ENCODE results near the gene STAM2. TPM values are rescaled to one million over a fixed set of nuclear protein-coding genes. Genes with fewer than 3 reads are reported as not detected.
"Not testable (repeated sequence)": the region's sequence is repeated elsewhere in the genome, so short reads cannot be mapped to it uniquely, and the experiment has no call there.

STAM2 gene
- total RNA-seq, 1 experiment from 2014 or later, result 14.2 TPM

DNA sequence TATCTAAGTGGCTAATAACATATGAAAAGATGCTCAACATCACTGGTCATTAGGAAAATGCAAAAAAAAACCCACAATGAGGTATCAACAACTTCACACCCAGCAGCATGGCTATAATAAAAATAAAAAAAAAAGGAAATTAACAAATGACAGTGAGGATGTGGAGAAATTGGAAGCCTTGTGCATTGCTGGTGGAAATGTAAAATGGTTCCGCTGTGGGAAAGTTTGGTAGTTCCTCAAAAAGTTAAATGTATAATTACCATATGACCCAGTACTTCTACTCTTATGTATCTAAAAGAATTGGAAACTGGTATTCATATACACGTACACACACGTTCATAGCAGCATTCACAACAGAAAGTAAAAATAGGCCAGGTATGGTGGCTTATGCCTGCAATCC lies 61.2 kb downstream of the STAM2 start:
- H3K27me3 ChIP-seq (ENCODE audit: insufficient read depth, low read length), result no peaks in the 10 kb centered on the region
- H3K79me2 ChIP-seq (ENCODE audit: insufficient read depth, low read length), result no peaks in the 10 kb centered on the region
- H4K5ac ChIP-seq (ENCODE audit: insufficient read length, low read depth, low read length), result no peak overlapping the region
- no CpG with 5 or more reads among the region's 3 CpGs for WGBS (ENCODE audit: extremely low coverage, insufficient read length, low lambda C conversion rate)
- no peak overlapping the region for H3K4ac ChIP-seq (ENCODE audit: low read depth, low read length)
- no peak overlapping the region for H2BK15ac ChIP-seq (ENCODE audit: low read depth, low read length)
- H4K8ac ChIP-seq (replicated peaks; ENCODE audit: insufficient read length, low read depth, low read length), result no peak overlapping the region
- no peak overlapping the region for H3K9ac ChIP-seq (ENCODE audit: extremely low read depth, insufficient read length, low read length)
- H3K9me3 ChIP-seq (ENCODE audit: control insufficient read depth, low read depth, low read length), result no peaks in the 10 kb centered on the region
- Mint-ChIP-seq H3K4me1 (peaks cover 9 to 10% of the 10 kb centered on the region in 2 experiments), H3K4me3 (no peak overlapping the region), H3K27ac (no peak overlapping the region), H3K9me3 (no peaks in the 10 kb centered on the region; a peak in 1 of 5 replicates), H3K36me3 (ENCODE audit: insufficient read depth in 1 of 3, low read depth in 3 of 3) (no peaks in the 10 kb centered on the region), H3K27me3 (ENCODE audit: low read depth) (no peaks in the 10 kb centered on the region)
- no peak overlapping the region for H3K4me2 ChIP-seq (ENCODE audit: insufficient read depth, insufficient read length, low read length)
- no peak overlapping the region for H3K27ac ChIP-seq (ENCODE audit: insufficient read length, low read depth, low read length)
- H3K18ac ChIP-seq (ENCODE audit: insufficient read length, low read depth, low read length), result no peak overlapping the region
- H4K91ac ChIP-seq (ENCODE audit: insufficient read length, low read depth, low read length), result no peak overlapping the region
- no peak overlapping the region for H2BK20ac ChIP-seq (ENCODE audit: low read depth, low read length, poor library complexity, severe bottlenecking)
- H2BK12ac ChIP-seq (ENCODE audit: insufficient read length, low read depth, low read length), result no peak overlapping the region
- TF ChIP-seq, protein P1, sequence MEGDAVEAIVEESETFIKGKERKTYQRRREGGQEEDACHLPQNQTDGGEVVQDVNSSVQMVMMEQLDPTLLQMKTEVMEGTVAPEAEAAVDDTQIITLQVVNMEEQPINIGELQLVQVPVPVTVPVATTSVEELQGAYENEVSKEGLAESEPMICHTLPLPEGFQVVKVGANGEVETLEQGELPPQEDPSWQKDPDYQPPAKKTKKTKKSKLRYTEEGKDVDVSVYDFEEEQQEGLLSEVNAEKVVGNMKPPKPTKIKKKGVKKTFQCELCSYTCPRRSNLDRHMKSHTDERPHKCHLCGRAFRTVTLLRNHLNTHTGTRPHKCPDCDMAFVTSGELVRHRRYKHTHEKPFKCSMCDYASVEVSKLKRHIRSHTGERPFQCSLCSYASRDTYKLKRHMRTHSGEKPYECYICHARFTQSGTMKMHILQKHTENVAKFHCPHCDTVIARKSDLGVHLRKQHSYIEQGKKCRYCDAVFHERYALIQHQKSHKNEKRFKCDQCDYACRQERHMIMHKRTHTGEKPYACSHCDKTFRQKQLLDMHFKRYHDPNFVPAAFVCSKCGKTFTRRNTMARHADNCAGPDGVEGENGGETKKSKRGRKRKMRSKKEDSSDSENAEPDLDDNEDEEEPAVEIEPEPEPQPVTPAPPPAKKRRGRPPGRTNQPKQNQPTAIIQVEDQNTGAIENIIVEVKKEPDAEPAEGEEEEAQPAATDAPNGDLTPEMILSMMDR (conservative IDR thresholded peaks at IDR 0.05), result no peak
- H2AK5ac ChIP-seq (ENCODE audit: insufficient read length, low read length), result no peak overlapping the region
- H3K14ac ChIP-seq (ENCODE audit: insufficient read depth, low read length), result no peak overlapping the region
- H3K23ac ChIP-seq (ENCODE audit: insufficient read length, low read depth, low read length), result no peak overlapping the region
- H2BK120ac ChIP-seq (ENCODE audit: low read depth, low read length, poor library complexity, severe bottlenecking), result no peak overlapping the region
- no peak overlapping the region for H2BK5ac ChIP-seq (ENCODE audit: insufficient read length, low read length)
- no peak overlapping the region for H3T11ph ChIP-seq (ENCODE audit: low read length)
- no peak overlapping the region for H3K56ac ChIP-seq (ENCODE audit: insufficient read length, low read depth, low read length)
- no peak overlapping the region for H2AFZ ChIP-seq (ENCODE audit: low read length)
- H4K20me1 ChIP-seq (ENCODE audit: control insufficient read depth, insufficient read depth, insufficient read length), result no peaks in the 10 kb centered on the region
- H3K79me1 ChIP-seq (ENCODE audit: insufficient read depth, low read depth, low read length, poor library complexity, severe bottlenecking), result no peaks in the 10 kb centered on the region
- DNase-seq, result no peak
- no peaks in the 10 kb centered on the region for H3K23me2 ChIP-seq (ENCODE audit: insufficient read length, low read depth, low read length, poor library complexity, severe bottlenecking)
- no peaks in the 10 kb centered on the region for H3K4me1 ChIP-seq (ENCODE audit: insufficient read depth, low read length)

DNA sequence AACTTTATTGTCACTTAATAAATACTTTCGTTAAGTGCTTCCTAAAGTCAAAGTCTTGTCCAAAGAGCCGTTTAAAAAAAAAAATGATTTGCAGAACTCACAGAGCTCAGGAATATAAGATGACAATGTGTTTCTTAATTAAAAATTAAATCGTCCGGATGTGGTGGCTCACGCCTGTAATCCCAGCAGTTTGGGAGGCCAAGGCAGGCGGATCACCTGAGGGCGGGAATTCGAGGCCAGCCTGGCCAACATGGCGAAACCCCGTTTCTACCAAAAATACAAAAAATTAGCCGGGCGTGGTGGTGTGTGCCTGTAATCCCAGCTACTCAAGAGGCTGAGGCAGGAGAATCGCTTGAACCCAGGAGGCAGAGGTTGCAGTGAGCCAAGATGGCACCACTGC lies 68.4 kb downstream of the STAM2 start:
- H3K4me1 ChIP-seq (ENCODE audit: insufficient read depth, low read length); H3K9me3 Mint-ChIP-seq; H3K14ac ChIP-seq (ENCODE audit: insufficient read depth, low read length); H3K79me1 ChIP-seq (ENCODE audit: insufficient read depth, low read depth, low read length, poor library complexity, severe bottlenecking); H2BK15ac ChIP-seq (ENCODE audit: low read depth, low read length); H2AK5ac ChIP-seq (ENCODE audit: insufficient read length, low read length); H3K36me3 Mint-ChIP-seq (ENCODE audit: insufficient read depth in 1 of 3, low read depth in 3 of 3); H3K9me3 ChIP-seq (ENCODE audit: control insufficient read depth, low read depth, low read length); H2BK5ac ChIP-seq (ENCODE audit: insufficient read length, low read length); H3K27ac Mint-ChIP-seq; H4K5ac ChIP-seq (ENCODE audit: insufficient read length, low read depth, low read length); H3K4ac ChIP-seq (ENCODE audit: low read depth, low read length); H3K79me2 ChIP-seq (ENCODE audit: insufficient read depth, low read length); H2BK12ac ChIP-seq (ENCODE audit: insufficient read length, low read depth, low read length); H4K91ac ChIP-seq (ENCODE audit: insufficient read length, low read depth, low read length); H3K18ac ChIP-seq (ENCODE audit: insufficient read length, low read depth, low read length); H3K4me1 Mint-ChIP-seq; H3K27me3 Mint-ChIP-seq (ENCODE audit: low read depth); DNase-seq; H3K56ac ChIP-seq (ENCODE audit: insufficient read length, low read depth, low read length); H3K9ac ChIP-seq (ENCODE audit: extremely low read depth, insufficient read length, low read length); H3K23ac ChIP-seq (ENCODE audit: insufficient read length, low read depth, low read length); H2BK120ac ChIP-seq (ENCODE audit: low read depth, low read length, poor library complexity, severe bottlenecking); H2AFZ ChIP-seq (ENCODE audit: low read length); H3K27me3 ChIP-seq (ENCODE audit: insufficient read depth, low read length); H3T11ph ChIP-seq (ENCODE audit: low read length); H3K27ac ChIP-seq (ENCODE audit: insufficient read length, low read depth, low read length); H3K4me2 ChIP-seq (ENCODE audit: insufficient read depth, insufficient read length, low read length); H3K4me3 Mint-ChIP-seq; H2BK20ac ChIP-seq (ENCODE audit: low read depth, low read length, poor library complexity, severe bottlenecking); H4K20me1 ChIP-seq (ENCODE audit: control insufficient read depth, insufficient read depth, insufficient read length); H4K8ac ChIP-seq (replicated peaks; ENCODE audit: insufficient read length, low read depth, low read length); H3K23me2 ChIP-seq (ENCODE audit: insufficient read length, low read depth, low read length, poor library complexity, severe bottlenecking): not testable (repeated sequence)
- WGBS (ENCODE audit: extremely low coverage, insufficient read length, low lambda C conversion rate), result no CpG with 5 or more reads among the region's 13 CpGs

Measured in H9 (cell line).